Measurements from ENCODE around the gene B4GALNT4.

B4GALNT4 gene

GRCh38 chr11:373716-374551, 4.6 kb downstream of the B4GALNT4 start:
- no peak for FAIRE-seq
- no peak for DNase-seq (ENCODE audit: insufficient read length)

GRCh38 chr11:375065-376025, 6.0 kb downstream of the B4GALNT4 start:
- TF ChIP-seq TAF1 (IDR thresholded peaks at IDR 0.05; ENCODE audit: borderline replicate concordance, low read depth, low read length) (no peak), POLR2A (IDR thresholded peaks at IDR 0.05; ENCODE audit: low read depth, low read length) (no peak)
- DNase-seq (ENCODE audit: insufficient read length) (no peak), FAIRE-seq (no peak)

More at GRCh38 chr11:373716-374551, 4.6 kb downstream of the B4GALNT4 start:
- TF ChIP-seq TAF1 (IDR thresholded peaks at IDR 0.05; ENCODE audit: borderline replicate concordance, low read depth, low read length) (no peak), POLR2A (IDR thresholded peaks at IDR 0.05; ENCODE audit: low read depth, low read length) (no peak), POLR2AphosphoS5 (IDR thresholded peaks at IDR 0.05; ENCODE audit: low read depth, low read length) (no peak)

GRCh38 chr11:376531-377173, 7.4 kb downstream of the B4GALNT4 start:
- TF ChIP-seq POLR2A (IDR thresholded peaks at IDR 0.05; ENCODE audit: low read depth, low read length), result no peak
- FAIRE-seq, result no peak
- no peak for DNase-seq (ENCODE audit: insufficient read length)

- DNase-seq (ENCODE audit: insufficient read length), result no peak
- TF ChIP-seq TAF1 (IDR thresholded peaks at IDR 0.05; ENCODE audit: borderline replicate concordance, low read depth, low read length) (no peak), POLR2A (IDR thresholded peaks at IDR 0.05; ENCODE audit: low read depth, low read length) (no peak), POLR2AphosphoS5 (IDR thresholded peaks at IDR 0.05; ENCODE audit: low read depth, low read length) (no peak)
- FAIRE-seq, result no peak
Observed at GRCh38 chr11:377174-377865, 8.0 kb downstream of the B4GALNT4 start.

GRCh38 chr11:377883-378500, 8.7 kb downstream of the B4GALNT4 start:
- TF ChIP-seq TAF1 (IDR thresholded peaks at IDR 0.05; ENCODE audit: borderline replicate concordance, low read depth, low read length), result no peak
- no peak for TF ChIP-seq POLR2AphosphoS5 (IDR thresholded peaks at IDR 0.05; ENCODE audit: low read depth, low read length)
- no peak for TF ChIP-seq POLR2A (IDR thresholded peaks at IDR 0.05; ENCODE audit: low read depth, low read length)
- no peak for DNase-seq (ENCODE audit: insufficient read length)
- no peak for FAIRE-seq

- FAIRE-seq (no peak), DNase-seq (ENCODE audit: insufficient read length) (no peak)
- TF ChIP-seq POLR2A (IDR thresholded peaks at IDR 0.05; ENCODE audit: low read depth, low read length) (no peak), TAF1 (IDR thresholded peaks at IDR 0.05; ENCODE audit: borderline replicate concordance, low read depth, low read length) (no peak), POLR2AphosphoS5 (IDR thresholded peaks at IDR 0.05; ENCODE audit: low read depth, low read length) (no peak)
Observed at GRCh38 chr11:379205-380094, 10.2 kb downstream of the B4GALNT4 start.

GRCh38 chr11:380095-380480, 10.8 kb downstream of the B4GALNT4 start:
- DNase-seq (ENCODE audit: insufficient read length), result no peak

GRCh38 chr11:380491-380890, 11.2 kb downstream of the B4GALNT4 start:
- no peak for TF ChIP-seq POLR2AphosphoS5 (IDR thresholded peaks at IDR 0.05; ENCODE audit: low read depth, low read length)
- no peak for TF ChIP-seq TAF1 (IDR thresholded peaks at IDR 0.05; ENCODE audit: borderline replicate concordance, low read depth, low read length)
- TF ChIP-seq POLR2A (IDR thresholded peaks at IDR 0.05; ENCODE audit: low read depth, low read length), result no peak
- FAIRE-seq, result no peak
- DNase-seq (ENCODE audit: insufficient read length), result no peak

More at GRCh38 chr11:380095-380480, 10.8 kb downstream of the B4GALNT4 start:
- TF ChIP-seq TAF1 (IDR thresholded peaks at IDR 0.05; ENCODE audit: borderline replicate concordance, low read depth, low read length) (no peak), POLR2AphosphoS5 (IDR thresholded peaks at IDR 0.05; ENCODE audit: low read depth, low read length) (no peak), POLR2A (IDR thresholded peaks at IDR 0.05; ENCODE audit: low read depth, low read length) (no peak)
- FAIRE-seq, result no peak

- DNase-seq (ENCODE audit: insufficient read length), result no peak
- TF ChIP-seq TAF1 (IDR thresholded peaks at IDR 0.05; ENCODE audit: borderline replicate concordance, low read depth, low read length) (no peak), POLR2A (IDR thresholded peaks at IDR 0.05; ENCODE audit: low read depth, low read length) (no peak), POLR2AphosphoS5 (IDR thresholded peaks at IDR 0.05; ENCODE audit: low read depth, low read length) (no peak)
- no peak for FAIRE-seq
Observed at GRCh38 chr11:380996-381395, 11.7 kb downstream of the B4GALNT4 start.
